HG03565 (cell line): ENCODE data around the gene FHL3.

ENCODE experiments used
- ATAC-seq: cut with Tn5 transposase; IDR thresholded peaks from one replicate; pipeline ENCODE4 v1.9.1; 2021; ENCODE audit warnings: mild to moderate bottlenecking, moderate library complexity; ENCODE audit not compliant: unreplicated experiment

The FHL3 gene

GRCh38 chr1:37947364-37947763, 58.0 kb downstream of the FHL3 start:
- ATAC-seq = no peak
